GM19238 (cell line): ENCODE data around the gene CIC.
A peak's percentile ranks its signal among the peaks of the same experiment; 100 is the strongest.

Source experiments
- DNase-seq: peaks from one replicate; pipeline ENCODE4 v3.0.0; 2011; ENCODE audit warnings: low spot score; ENCODE audit not compliant: insufficient read length

The CIC gene

GRCh38 chr19:42268704-42269477, at the start of gene CIC:
TSS of gene CIC (plus strand) at chr19:42269252. CDS start at chr19:42271784, 2,532 bp downstream.
- DNase-seq, result peak; percentile 97

GRCh38 chr19:42219812-42220750, 49.0 kb upstream of the CIC start, which contains the start of gene ZNF526:
TSS of gene ZNF526 (plus strand) at chr19:42220312. CDS start at chr19:42224404, 4,092 bp downstream.
- DNase-seq, result peak; percentile 100

GRCh38 chr19:42220751-42221097, 48.3 kb upstream of the CIC start:
- DNase-seq, result no peak

- DNase-seq, result no peak
These were observed 43.9 kb upstream of the CIC start for GRCh38 chr19:42224940-42225717.

- no peak for DNase-seq
These were observed 43.2 kb upstream of the CIC start for GRCh38 chr19:42225718-42226292.

- no peak for DNase-seq
These were observed 42.2 kb upstream of the CIC start for GRCh38 chr19:42226886-42227285.

GRCh38 chr19:42228641-42229040, 40.4 kb upstream of the CIC start:
- no peak for DNase-seq

GRCh38 chr19:42229301-42229854, 39.7 kb upstream of the CIC start:
- no peak for DNase-seq

- no peak for DNase-seq
These were observed 39.1 kb upstream of the CIC start for GRCh38 chr19:42229855-42230351.

- DNase-seq, result no peak
These were observed 38.5 kb upstream of the CIC start for GRCh38 chr19:42230571-42230970.

GRCh38 chr19:42232435-42232834, 36.6 kb upstream of the CIC start:
- no peak for DNase-seq

GRCh38 chr19:42233106-42233505, 35.9 kb upstream of the CIC start:
- DNase-seq, result no peak

GRCh38 chr19:42233678-42234292, 35.3 kb upstream of the CIC start:
- no peak for DNase-seq

- DNase-seq, result no peak
These were observed 34.7 kb upstream of the CIC start for GRCh38 chr19:42234364-42234763.

- DNase-seq, result no peak
These were observed 33.9 kb upstream of the CIC start for GRCh38 chr19:42235181-42235580.

GRCh38 chr19:42239544-42240220, 29.4 kb upstream of the CIC start:
- no peak for DNase-seq

GRCh38 chr19:42241279-42241678, 27.8 kb upstream of the CIC start:
- no peak for DNase-seq

GRCh38 chr19:42242069-42242511, 27.0 kb upstream of the CIC start:
- DNase-seq, result no peak
